ENCODE results near the gene ANKIB1. TPM values are rescaled to one million over a fixed set of nuclear protein-coding genes. Genes with fewer than 3 reads are reported as not detected.

ANKIB1 gene
- total RNA-seq, 4 donors from 2014 or later = 36.9 to 51.4 (median 41.4) TPM

DNA sequence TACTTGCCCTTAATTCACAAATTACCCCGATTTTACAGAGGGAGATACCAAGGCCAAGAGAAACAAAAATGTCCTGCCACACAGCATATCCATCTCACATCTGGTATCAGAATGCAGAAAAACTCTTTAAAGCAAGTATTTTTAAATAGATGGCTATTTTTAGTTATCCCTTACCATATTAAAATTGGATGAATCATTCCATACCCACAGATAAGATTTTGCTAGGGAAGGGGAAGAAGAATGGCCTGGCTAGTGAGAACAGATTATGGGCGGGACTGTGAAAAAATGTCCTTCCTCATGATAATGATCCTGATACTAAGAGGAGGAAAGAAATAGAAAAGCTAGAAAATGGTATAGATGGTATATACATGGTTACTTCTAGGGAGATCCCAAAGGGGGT lies 121.0 kb downstream of the ANKIB1 start:
- TF ChIP-seq CTCF (IDR thresholded peaks at IDR 0.05; ENCODE audit: low read depth) = no peak

GRCh38 chr7:92368741-92369140 lies 123.0 kb downstream of the ANKIB1 start:
- TF ChIP-seq CTCF (IDR thresholded peaks at IDR 0.05; ENCODE audit: low read depth) = no peak

- TF ChIP-seq CTCF (IDR thresholded peaks at IDR 0.05; ENCODE audit: low read depth) = no peak
Observed at GRCh38 chr7:92375013-92375412, 129.2 kb downstream of the ANKIB1 start.

- no peak for TF ChIP-seq CTCF (IDR thresholded peaks at IDR 0.05; ENCODE audit: low read depth)
Observed at GRCh38 chr7:92391071-92391470, 145.3 kb downstream of the ANKIB1 start.

DNA sequence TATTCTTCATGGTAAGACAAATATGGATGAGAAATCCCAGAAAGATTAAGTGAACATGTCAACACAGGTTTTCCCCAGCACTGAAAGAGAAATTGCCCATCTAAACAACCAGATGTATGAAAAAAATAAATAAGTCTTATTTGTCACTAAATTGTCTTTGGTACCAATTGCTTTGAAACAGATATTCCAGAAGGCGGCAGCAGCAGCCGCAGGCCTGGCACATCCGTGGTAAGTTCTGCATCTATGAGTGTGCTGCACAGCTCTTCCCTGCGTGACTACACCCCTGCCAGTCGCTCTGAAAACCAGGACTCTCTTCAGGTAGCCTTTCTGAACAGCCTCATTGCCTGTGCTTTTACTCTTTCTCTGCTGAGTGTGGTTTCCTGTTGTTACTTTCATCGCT lies 151.8 kb downstream of the ANKIB1 start:
- no peak for TF ChIP-seq CTCF (IDR thresholded peaks at IDR 0.05; ENCODE audit: low read depth)

DNA sequence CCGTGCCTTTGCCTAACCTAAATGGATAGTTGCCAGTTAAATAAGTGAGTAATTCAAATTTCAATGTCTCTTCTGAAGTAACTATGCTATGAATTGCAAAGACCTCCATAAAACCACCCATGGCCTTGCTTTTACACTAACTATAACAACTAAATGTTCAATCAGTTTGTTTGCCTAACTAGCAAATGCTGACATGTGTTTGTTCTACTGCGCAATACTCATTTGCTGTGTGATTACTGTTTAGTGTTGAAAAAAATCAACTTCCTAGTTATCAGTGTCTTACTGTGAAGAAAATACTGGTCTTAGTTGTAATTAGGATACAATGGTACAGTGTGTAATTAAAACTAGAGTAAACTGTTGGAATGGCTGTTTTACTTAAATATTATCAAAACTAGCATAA lies 154.2 kb downstream of the ANKIB1 start:
- TF ChIP-seq CTCF (IDR thresholded peaks at IDR 0.05; ENCODE audit: low read depth) = no peak

DNA sequence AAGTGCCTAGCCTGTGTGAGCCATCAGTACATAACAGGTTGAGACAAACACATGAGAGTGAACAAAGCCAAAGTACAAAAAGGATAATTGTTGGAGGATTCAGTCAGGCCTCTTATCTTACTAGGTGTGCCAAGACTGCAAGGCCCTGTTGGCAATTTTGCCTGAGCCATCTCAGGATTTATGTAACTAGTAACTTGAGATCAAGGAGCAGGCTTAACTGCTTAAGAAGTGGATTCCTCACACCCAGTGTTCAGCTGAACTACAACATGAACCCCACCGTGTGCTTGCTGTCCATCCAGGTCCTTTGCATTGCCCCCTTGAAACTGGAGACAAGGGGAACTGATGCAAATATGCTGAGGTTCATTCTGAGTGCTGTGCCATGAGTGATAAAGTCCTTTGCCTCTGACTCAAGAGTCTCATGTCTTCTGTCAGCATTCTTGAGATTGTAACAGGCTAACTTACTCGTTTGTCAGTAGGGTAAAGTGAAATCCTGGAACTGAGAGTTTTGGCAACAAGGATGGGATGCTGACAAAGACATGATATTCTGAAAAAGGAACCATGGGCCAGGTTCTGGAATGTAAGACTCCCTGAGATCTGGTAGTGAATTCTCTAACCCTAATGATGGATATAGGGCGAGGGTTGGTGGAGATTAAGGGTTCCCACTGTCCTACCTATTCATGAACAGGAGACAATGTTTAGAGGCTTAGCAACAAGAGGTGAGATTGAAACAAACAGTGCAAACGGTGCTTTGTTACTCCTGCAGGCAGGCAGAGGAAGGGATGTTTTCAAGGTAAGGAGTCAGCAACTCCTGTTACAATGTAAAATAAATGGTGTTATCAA lies 157.4 kb downstream of the ANKIB1 start:
- no peak for TF ChIP-seq CTCF (IDR thresholded peaks at IDR 0.05; ENCODE audit: low read depth)

Measured in subcutaneous adipose tissue (tissue), 4 donors.